T-helper 9 cell (primary cell): Measurements from ENCODE around the gene SMC1A.
"Not testable (repeated sequence)": the region's sequence is repeated elsewhere in the genome, so short reads cannot be mapped to it uniquely, and the experiment has no call there.

ENCODE experiments used
- DNase-seq: peaks from one replicate; pipeline ENCODE4 v3.0.0-alpha.2; 2020

Gene SMC1A

GRCh38 chrX:53421772-53422085, 725 bp downstream of the SMC1A start:
- DNase-seq, result no peak

- DNase-seq, result no peak
Measured at GRCh38 chrX:53421125-53421524, 1.3 kb downstream of the SMC1A start.

GRCh38 chrX:53420351-53420750, 2.1 kb downstream of the SMC1A start:
- DNase-seq, result not testable (repeated sequence)

GRCh38 chrX:53412446-53412845, 10.0 kb downstream of the SMC1A start:
- no peak for DNase-seq

- DNase-seq, result no peak
Measured at GRCh38 chrX:53403535-53403934, 18.9 kb downstream of the SMC1A start.

GRCh38 chrX:53398216-53398615, 24.2 kb downstream of the SMC1A start:
- no peak for DNase-seq

- DNase-seq, result no peak
Measured at GRCh38 chrX:53395605-53396298, 26.7 kb downstream of the SMC1A start.

GRCh38 chrX:53383376-53384076, 38.9 kb downstream of the SMC1A start:
- DNase-seq, result no peak

- no peak for DNase-seq
Measured at GRCh38 chrX:53379747-53380146, 42.7 kb downstream of the SMC1A start.

- DNase-seq, result no peak
Measured at GRCh38 chrX:53379008-53379710, 43.3 kb downstream of the SMC1A start.

- DNase-seq, result no peak
Measured at GRCh38 chrX:53377464-53377863, 45.0 kb downstream of the SMC1A start.

- DNase-seq, result no peak
Measured at GRCh38 chrX:53376888-53377287, 45.6 kb downstream of the SMC1A start.

GRCh38 chrX:53374923-53375322, 47.5 kb downstream of the SMC1A start:
- DNase-seq, result no peak

GRCh38 chrX:53374222-53374820, 48.1 kb downstream of the SMC1A start:
- DNase-seq, result no peak

GRCh38 chrX:53373307-53373706, 49.1 kb downstream of the SMC1A start:
- DNase-seq, result no peak

GRCh38 chrX:53366454-53366853, 56.0 kb downstream of the SMC1A start:
- DNase-seq, result not testable (repeated sequence)

GRCh38 chrX:53362449-53362848, 60.0 kb downstream of the SMC1A start:
- DNase-seq, result no peak

- no peak for DNase-seq
Measured at GRCh38 chrX:53357799-53358530, 64.5 kb downstream of the SMC1A start.

GRCh38 chrX:53356186-53356585, 66.3 kb downstream of the SMC1A start:
- peak; percentile 4 for DNase-seq

- no peak for DNase-seq
Measured at GRCh38 chrX:53354669-53355068, 67.8 kb downstream of the SMC1A start.

- DNase-seq, result no peak
Measured at GRCh38 chrX:53347948-53348347, 74.5 kb downstream of the SMC1A start.

- no peak for DNase-seq
Measured at GRCh38 chrX:53340852-53341645, 81.4 kb downstream of the SMC1A start.
